Stimulated activated CD4-positive, alpha-beta T cell treated with anti-CD3 and anti-CD28 coated beads, Interleukin-4, amount 100 ng/mL, for 48 hours (primary cell): Measurements from ENCODE around the gene ZNF765.
"Not testable (repeated sequence)": the region's sequence is repeated elsewhere in the genome, so short reads cannot be mapped to it uniquely, and the experiment has no call there.

Experiments
- DNase-seq, 2 donors: peaks; one replicate each; pipeline ENCODE4 v3.0.0-alpha.2; 2020; ENCODE audit warnings: low read depth in 2 of 2

The ZNF765 gene

GRCh38 chr19:53420520-53421315, 25.8 kb downstream of the ZNF765 start:
- DNase-seq = not testable (repeated sequence)

GRCh38 chr19:53422551-53422950, 27.6 kb downstream of the ZNF765 start:
- DNase-seq = no peak

- not testable (repeated sequence) for DNase-seq
Observed at GRCh38 chr19:53423074-53423473, 28.1 kb downstream of the ZNF765 start.

- not testable (repeated sequence) for DNase-seq
Observed at GRCh38 chr19:53423680-53424079, 28.7 kb downstream of the ZNF765 start.

- DNase-seq = peak; percentile 52 to 59
Observed at GRCh38 chr19:53424968-53425597, 30.1 kb downstream of the ZNF765 start.

- peak; percentile 94 to 96 for DNase-seq
Observed at GRCh38 chr19:53431399-53432087, 36.6 kb downstream of the ZNF765 start, which contains the start of gene ZNF761. Gene ZNF761 (plus strand): TSS chr19:53431984. CDS start chr19:53447269, 15,285 bp downstream.

GRCh38 chr19:53432088-53432661, 37.2 kb downstream of the ZNF765 start:
- DNase-seq = peak in 1 of 2 donors; percentile 6

- DNase-seq = not testable (repeated sequence)
Observed at GRCh38 chr19:53443809-53444208, 48.9 kb downstream of the ZNF765 start.

GRCh38 chr19:53447196-53447595, 52.2 kb downstream of the ZNF765 start:
- not testable (repeated sequence) for DNase-seq

GRCh38 chr19:53455828-53456227, 60.9 kb downstream of the ZNF765 start:
- DNase-seq = no peak

GRCh38 chr19:53460131-53460721, 65.3 kb downstream of the ZNF765 start:
- DNase-seq = not testable (repeated sequence)

- no peak for DNase-seq
Observed at GRCh38 chr19:53461866-53462265, 66.9 kb downstream of the ZNF765 start.

- no peak for DNase-seq
Observed at GRCh38 chr19:53462861-53463260, 67.9 kb downstream of the ZNF765 start.

GRCh38 chr19:53463263-53463662, 68.3 kb downstream of the ZNF765 start:
- no peak for DNase-seq

- no peak for DNase-seq
Observed at GRCh38 chr19:53466726-53467484, 72.0 kb downstream of the ZNF765 start.

GRCh38 chr19:53467485-53468262, 72.7 kb downstream of the ZNF765 start, which contains the start of gene ZNF813:
Gene ZNF813 (plus strand): TSS chr19:53467733. CDS start chr19:53483823, 16,090 bp downstream.
- peak; percentile 93 to 97 for DNase-seq

GRCh38 chr19:53468628-53469027, 73.7 kb downstream of the ZNF765 start:
- not testable (repeated sequence) for DNase-seq

GRCh38 chr19:53471916-53472315, 77.0 kb downstream of the ZNF765 start:
- DNase-seq = no peak

GRCh38 chr19:53474832-53475231, 79.9 kb downstream of the ZNF765 start:
- DNase-seq = not testable (repeated sequence)

- not testable (repeated sequence) for DNase-seq
Observed at GRCh38 chr19:53475470-53475869, 80.5 kb downstream of the ZNF765 start.
